ENCODE results near the gene KCNF1.

The KCNF1 gene

GRCh38 chr2:10911291-10912075, at the start of gene KCNF1:
Gene KCNF1, plus strand, starts transcription at chr2:10911934. Its CDS starts 493 bp downstream, at chr2:10912427.
- DNase-seq (ENCODE audit: low spot score) = no peak

GRCh38 chr2:10862330-10862729, 49.4 kb upstream of the KCNF1 start:
- DNase-seq (ENCODE audit: low spot score) = no peak

- DNase-seq (ENCODE audit: low spot score) = no peak
These were observed 48.7 kb upstream of the KCNF1 start for GRCh38 chr2:10863047-10863446.

DNA sequence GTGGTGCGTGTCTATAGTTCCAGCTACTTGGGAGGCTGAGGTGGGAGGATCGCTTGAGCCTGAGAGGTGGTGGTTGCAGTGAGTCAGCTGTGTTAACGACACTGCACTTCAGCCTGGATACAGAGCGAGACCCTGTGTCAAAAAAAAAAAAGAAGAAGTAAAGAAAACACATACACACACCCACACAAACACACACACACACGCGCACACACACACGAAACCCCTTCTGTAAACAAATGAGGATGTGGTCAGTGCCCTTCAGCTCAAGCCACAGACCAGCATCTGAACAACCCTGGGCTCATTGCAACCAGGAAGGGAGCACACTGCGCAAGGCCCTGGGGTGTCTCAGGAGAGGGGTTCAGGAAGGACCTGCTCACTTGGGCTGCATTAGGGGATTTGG, 47.9 kb upstream of the KCNF1 start:
- DNase-seq (ENCODE audit: low spot score) = peak; percentile 61

GRCh38 chr2:10864251-10864650, 47.5 kb upstream of the KCNF1 start:
- no peak for DNase-seq (ENCODE audit: low spot score)

GRCh38 chr2:10864861-10865636, 46.7 kb upstream of the KCNF1 start:
- DNase-seq (ENCODE audit: low spot score) = no peak

DNA sequence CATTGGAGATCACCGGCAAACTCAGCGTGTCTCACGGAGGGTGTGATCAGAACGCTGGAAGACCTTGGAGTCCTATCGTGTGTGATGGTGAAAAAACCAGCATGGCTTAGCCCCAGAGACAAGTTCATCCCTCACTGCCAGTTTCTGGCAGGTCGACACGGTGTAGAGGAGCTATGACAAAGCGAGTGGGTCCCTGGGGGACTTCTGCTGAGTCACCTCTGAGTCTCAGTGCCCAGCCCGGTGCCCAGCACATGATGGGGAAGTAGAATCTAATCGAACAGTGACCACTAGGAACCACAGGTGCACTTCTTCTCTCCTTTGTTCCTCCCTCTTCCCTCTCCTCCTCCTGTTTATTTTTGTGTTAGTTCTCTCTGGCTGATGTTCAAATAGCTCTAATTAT, 45.9 kb upstream of the KCNF1 start:
- no peak for DNase-seq (ENCODE audit: low spot score)

GRCh38 chr2:10867692-10868420, 43.9 kb upstream of the KCNF1 start:
- no peak for DNase-seq (ENCODE audit: low spot score)

DNA sequence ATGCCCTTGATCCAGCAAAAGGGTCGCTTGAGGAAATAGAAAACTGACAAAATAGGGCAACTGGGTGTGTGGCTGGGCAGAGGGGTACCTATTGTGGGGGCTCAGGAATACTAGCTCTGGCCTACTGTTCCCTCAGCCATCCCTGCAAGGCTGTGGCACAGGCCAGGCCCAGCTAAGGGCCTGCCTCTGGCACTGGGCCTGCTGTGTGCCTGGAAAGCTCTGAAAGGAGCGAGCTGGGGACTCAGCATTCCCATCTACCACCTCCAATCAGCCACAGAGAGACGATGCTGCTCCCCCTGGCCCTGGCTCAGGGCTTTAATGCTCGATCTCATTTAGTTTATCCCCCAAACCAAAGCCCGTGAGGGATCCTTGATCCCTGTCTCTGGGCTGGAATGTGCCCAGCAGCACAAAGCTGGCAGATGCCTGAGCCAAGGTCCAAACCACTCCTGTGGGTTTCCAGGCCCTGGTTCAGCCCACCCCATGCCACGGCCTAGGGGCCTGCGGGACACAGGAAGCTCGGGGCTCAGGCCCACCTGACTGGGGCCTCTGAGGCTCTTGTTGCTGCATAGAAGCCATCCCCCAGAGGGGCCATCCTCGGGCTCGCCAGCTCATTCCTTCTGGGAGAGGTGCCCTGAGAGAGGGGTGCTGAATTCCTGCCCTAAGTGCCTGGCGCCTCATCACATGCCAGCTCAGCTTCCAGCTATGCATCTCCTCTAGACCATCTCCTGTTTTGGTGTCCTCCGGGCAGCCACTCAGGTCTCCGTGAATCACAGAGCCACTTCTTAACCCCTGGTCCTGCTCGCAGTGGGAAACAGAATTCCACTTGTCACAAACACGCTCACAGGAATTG, 43.0 kb upstream of the KCNF1 start:
- no peak for DNase-seq (ENCODE audit: low spot score)

DNA sequence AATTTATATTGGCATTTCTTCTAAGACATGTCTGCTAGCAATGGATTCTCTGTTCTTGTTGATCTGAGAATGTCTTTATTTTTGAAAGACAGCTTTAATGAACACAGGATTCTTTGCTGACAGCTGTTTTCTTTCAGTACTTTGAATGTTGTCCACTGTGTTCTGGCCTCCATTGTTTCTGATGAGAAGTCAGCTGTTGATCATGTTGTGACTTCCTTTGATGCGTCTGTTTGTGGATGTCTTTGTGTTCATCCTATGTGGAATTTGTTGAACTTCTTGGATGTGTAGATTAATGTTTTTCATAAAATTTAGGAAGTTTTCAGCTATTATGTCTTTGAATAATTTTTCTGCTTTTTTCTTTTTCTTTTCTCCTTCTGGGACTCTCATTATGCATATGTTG, 39.8 kb upstream of the KCNF1 start:
- DNase-seq (ENCODE audit: low spot score) = no peak

DNA sequence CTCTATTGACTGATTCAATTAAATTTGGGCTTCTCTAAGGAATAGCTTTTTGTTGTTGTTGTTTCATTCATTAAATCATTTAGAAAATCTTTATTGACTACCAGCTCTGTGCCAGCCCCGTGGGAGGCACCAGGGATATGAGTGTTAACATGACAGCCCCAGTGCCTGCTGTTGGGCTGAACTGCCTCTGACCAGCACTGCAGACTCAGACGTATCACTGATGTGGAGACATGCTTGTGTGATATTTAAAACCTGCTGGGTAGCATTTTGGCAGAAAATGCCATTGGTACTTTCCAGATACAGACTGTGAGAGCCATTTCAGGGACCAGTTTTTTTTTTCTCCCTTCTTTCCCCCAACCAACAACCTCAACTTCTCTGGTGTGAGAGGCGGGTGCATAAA, 38.6 kb upstream of the KCNF1 start:
- no peak for DNase-seq (ENCODE audit: low spot score)

DNA sequence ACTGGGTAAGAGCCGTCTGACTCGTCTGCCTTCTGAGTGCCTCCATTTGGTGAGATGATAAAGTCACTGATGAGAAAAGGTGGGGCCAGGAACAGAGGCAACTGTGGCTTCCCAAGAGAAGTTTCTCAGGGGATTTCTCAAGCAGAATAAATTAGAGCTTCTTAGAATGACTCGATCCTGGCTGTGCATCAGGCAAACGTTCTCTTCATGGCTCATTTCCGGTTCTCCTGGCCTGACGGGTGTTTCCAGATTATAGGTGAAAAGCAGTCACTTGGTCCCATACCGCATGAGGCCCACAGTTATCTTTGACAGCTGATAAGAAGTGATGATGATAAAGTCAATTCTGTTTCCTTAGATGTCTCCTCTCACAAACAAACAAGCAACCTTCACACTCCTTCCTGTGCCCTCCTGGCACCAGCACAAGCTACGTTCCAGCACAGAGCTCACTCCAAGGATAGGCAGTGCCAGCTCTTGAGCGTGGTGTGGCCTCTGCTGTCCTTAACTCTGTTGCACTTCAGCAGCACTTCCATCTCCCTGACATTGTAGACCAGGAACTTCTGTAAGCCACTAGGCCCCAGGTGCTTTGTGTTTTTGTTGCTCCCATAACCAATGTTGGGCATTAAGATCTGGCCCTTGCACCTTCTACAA, 37.8 kb upstream of the KCNF1 start:
- no peak for DNase-seq (ENCODE audit: low spot score)

GRCh38 chr2:10875126-10875525, 36.6 kb upstream of the KCNF1 start:
- no peak for DNase-seq (ENCODE audit: low spot score)

- no peak for DNase-seq (ENCODE audit: low spot score)
These were observed 35.3 kb upstream of the KCNF1 start for GRCh38 chr2:10876394-10876793.

GRCh38 chr2:10876963-10877362, 34.8 kb upstream of the KCNF1 start:
- no peak for DNase-seq (ENCODE audit: low spot score)

DNA sequence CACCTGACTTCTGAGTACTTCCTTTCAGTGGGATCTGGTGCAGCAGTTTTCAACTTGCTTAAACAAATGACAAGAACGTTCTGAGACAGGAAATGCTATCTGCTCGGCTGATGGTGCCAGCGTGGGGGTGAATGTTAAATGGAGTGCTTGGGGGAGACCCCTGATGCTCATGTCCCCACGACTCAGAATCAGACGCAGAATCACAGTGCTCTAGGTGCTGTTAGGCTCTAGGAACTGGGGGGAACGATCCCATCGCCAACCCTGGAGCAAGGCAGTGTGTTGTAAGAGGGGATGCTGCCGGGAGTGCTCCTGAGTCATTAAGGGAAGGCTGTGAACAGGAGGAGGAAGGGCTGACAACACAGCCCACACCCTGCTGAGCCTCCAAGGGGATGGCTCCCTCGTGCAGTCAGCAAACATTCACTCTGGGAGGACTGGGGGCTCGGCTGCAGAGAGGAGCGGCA, 34.1 kb upstream of the KCNF1 start:
- no peak for DNase-seq (ENCODE audit: low spot score)

- DNase-seq (ENCODE audit: low spot score) = no peak
These were observed 33.3 kb upstream of the KCNF1 start for GRCh38 chr2:10878268-10878915.

GRCh38 chr2:10879159-10879558, 32.6 kb upstream of the KCNF1 start:
- DNase-seq (ENCODE audit: low spot score) = no peak

DNA sequence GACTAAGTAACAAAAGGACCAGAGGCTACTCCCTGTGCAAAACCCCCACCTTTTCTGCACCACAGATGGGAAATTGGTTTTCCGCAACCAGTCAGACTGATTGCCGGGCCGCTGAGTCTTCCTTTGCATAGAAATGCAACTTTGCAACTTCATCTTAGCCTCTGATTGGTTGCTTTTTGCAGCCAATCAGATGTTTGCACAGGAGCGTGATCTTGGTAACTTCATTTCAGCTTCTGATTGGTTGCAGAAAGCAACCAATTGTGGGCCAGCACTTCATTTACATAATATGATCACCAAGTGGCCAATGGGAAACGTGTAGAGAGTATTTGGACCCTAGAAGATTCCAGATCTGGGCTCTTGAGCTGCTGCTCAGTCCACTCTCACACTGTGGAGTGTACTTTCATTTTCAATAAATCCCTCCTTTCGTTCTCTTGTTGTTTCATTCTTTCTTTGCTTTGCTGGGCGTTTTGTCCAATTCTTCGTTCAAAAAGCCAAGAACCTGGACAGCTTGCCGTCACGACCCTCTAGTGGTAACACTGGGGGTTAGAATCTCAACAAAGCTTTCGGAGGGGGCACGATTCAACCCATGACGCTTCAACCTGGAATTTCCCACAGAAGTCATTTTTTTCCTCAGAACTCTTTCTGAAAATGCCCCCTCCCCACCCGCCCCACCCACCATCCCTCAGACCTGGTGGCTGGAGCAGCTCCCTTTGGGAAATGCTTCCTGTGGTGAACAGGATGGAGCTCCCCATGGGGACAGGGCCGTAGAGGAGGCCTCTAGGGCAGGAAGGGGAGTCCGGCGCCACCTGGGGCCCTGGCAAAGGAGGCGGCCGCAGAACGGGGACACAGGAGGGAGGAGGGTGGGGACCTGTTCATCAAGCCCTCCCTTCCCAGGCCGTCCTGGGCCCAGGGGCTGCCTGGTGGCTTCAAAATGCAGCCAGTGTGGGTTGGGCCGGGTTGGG, 31.8 kb upstream of the KCNF1 start:
- DNase-seq (ENCODE audit: low spot score) = no peak

Data from pons (tissue), 1 donor.